ENCODE data around the gene FGF10.

The FGF10 gene

GRCh38 chr5:44356231-44356630 is 33.0 kb downstream of the FGF10 start:
- no peak for DNase-seq

GRCh38 chr5:44345871-44346270 is 43.3 kb downstream of the FGF10 start:
- no peak for DNase-seq

- no peak for DNase-seq
These were observed 52.5 kb downstream of the FGF10 start for GRCh38 chr5:44336708-44337107.

- no peak for DNase-seq
These were observed 54.6 kb downstream of the FGF10 start for GRCh38 chr5:44334622-44335021.

GRCh38 chr5:44332285-44332971 is 56.8 kb downstream of the FGF10 start:
- no peak for DNase-seq

- DNase-seq, result no peak
These were observed 57.7 kb downstream of the FGF10 start for GRCh38 chr5:44331471-44332050.

GRCh38 chr5:44329716-44330115 is 59.5 kb downstream of the FGF10 start:
- no peak for DNase-seq

- DNase-seq, result no peak
These were observed 68.0 kb downstream of the FGF10 start for GRCh38 chr5:44321144-44321725.

GRCh38 chr5:44320188-44320587 is 69.0 kb downstream of the FGF10 start:
- no peak for DNase-seq

GRCh38 chr5:44318883-44319282 is 70.3 kb downstream of the FGF10 start:
- DNase-seq, result no peak

GRCh38 chr5:44312374-44312773 is 76.8 kb downstream of the FGF10 start:
- no peak for DNase-seq

- no peak for DNase-seq
These were observed 88.7 kb downstream of the FGF10 start for GRCh38 chr5:44300551-44300950.

- no peak for DNase-seq
These were observed 89.8 kb downstream of the FGF10 start for GRCh38 chr5:44299394-44299793.

- no peak for DNase-seq
These were observed 94.7 kb downstream of the FGF10 start for GRCh38 chr5:44294516-44294915.

GRCh38 chr5:44292736-44293135 is 96.5 kb downstream of the FGF10 start:
- DNase-seq, result no peak

GRCh38 chr5:44278469-44278868 is 110.8 kb downstream of the FGF10 start:
- no peak for DNase-seq

GRCh38 chr5:44275908-44276307 is 113.3 kb downstream of the FGF10 start:
- no peak for DNase-seq

- no peak for DNase-seq
These were observed 113.9 kb downstream of the FGF10 start for GRCh38 chr5:44275329-44275728.

GRCh38 chr5:44267909-44268308 is 121.3 kb downstream of the FGF10 start:
- DNase-seq, result no peak

GRCh38 chr5:44266882-44267576 is 122.2 kb downstream of the FGF10 start:
- no peak for DNase-seq

- DNase-seq, result no peak
These were observed 123.5 kb downstream of the FGF10 start for GRCh38 chr5:44265713-44266112.

GRCh38 chr5:44260793-44261192 is 128.4 kb downstream of the FGF10 start:
- DNase-seq, result no peak

- no peak for DNase-seq
These were observed 131.4 kb downstream of the FGF10 start for GRCh38 chr5:44257653-44258365.

All from C1 segment of cervical spinal cord (tissue), 14 donors.